Keratinocyte (primary cell): ENCODE data around the gene SERPINE2.

Experiments used
- CTCF ChIP-seq, 3 experiments: IDR thresholded peaks in 1 of 3; conservative IDR thresholded peaks in 1 of 3; optimal IDR thresholded peaks in 1 of 3; 2 replicates in 2 of 3; 3 replicates in 1 of 3; pipeline versions ENCODE3 to v1.5.1; 2011; ENCODE audit warnings: low read length in 3 of 3, mild to moderate bottlenecking in 3 of 3, moderate library complexity in 2 of 3, control low read depth in 1 of 3, inconsistent platforms in 1 of 3; ENCODE audit not compliant: insufficient read depth in 2 of 3; ENCODE audit errors: extremely low read depth in 1 of 3
- EZH2 ChIP-seq: IDR thresholded peaks from one replicate; pipeline ENCODE4 v1.6.1; 2012; ENCODE audit warnings: inconsistent platforms, mild to moderate bottlenecking, low read length, moderate library complexity

- no peak for TF ChIP-seq CTCF (optimal IDR thresholded peaks at IDR 0.05 in 1 of 3, IDR thresholded peaks at IDR 0.05 in 1 of 3, conservative IDR thresholded peaks at IDR 0.05 in 1 of 3; ENCODE audit: extremely low read depth in 1 of 3, insufficient read depth in 2 of 3, low read length in 3 of 3)
- TF ChIP-seq EZH2 = no peak
These were observed 97.4 kb downstream of the SERPINE2 start for GRCh38 chr2:223941579-223942277.
